Measurements from ENCODE around the gene VPS13A. TPM values are rescaled to one million over a fixed set of nuclear protein-coding genes. Genes with fewer than 3 reads are reported as not detected.

VPS13A gene
- total and polyA plus RNA-seq, 2 of the 13 experiments (the other 11 are each of a cell fraction or from before 2014, with no cell fraction given): 20.4 to 20.7 TPM

DNA sequence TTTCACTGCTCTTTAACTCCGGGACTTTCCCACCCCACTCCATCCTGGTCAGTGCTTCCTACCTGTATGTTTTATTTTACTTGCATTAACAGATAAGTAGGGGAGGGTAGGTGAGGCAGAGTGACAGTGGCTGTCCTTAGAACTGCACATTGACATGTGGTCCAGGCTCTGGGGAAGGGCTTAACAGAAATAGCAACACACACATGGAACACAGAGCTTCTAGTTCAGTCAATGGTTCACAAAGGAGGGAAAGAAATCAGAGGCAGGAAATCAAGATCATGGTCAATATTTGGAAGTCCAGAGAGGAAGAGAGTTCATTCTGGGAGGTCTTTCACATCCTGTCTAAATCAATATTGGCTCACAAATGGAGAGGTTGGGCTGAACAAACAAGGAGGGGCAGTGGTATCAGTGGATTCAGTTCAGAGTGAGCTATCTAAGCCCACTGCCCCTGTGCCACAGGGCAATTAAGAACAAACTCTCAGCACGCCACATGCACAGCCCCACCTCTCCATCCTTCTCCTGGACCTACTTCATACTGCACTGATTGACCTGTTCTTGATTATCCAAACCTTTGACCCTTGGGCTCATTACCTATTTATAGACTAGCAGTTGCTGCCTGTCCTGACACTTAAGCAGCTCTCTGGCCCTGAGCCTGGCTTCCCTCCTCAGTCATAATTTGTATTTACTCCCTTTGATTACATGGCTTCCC lies 6.2 kb upstream of the VPS13A start (continued):
- TF ChIP-seq, protein P1, sequence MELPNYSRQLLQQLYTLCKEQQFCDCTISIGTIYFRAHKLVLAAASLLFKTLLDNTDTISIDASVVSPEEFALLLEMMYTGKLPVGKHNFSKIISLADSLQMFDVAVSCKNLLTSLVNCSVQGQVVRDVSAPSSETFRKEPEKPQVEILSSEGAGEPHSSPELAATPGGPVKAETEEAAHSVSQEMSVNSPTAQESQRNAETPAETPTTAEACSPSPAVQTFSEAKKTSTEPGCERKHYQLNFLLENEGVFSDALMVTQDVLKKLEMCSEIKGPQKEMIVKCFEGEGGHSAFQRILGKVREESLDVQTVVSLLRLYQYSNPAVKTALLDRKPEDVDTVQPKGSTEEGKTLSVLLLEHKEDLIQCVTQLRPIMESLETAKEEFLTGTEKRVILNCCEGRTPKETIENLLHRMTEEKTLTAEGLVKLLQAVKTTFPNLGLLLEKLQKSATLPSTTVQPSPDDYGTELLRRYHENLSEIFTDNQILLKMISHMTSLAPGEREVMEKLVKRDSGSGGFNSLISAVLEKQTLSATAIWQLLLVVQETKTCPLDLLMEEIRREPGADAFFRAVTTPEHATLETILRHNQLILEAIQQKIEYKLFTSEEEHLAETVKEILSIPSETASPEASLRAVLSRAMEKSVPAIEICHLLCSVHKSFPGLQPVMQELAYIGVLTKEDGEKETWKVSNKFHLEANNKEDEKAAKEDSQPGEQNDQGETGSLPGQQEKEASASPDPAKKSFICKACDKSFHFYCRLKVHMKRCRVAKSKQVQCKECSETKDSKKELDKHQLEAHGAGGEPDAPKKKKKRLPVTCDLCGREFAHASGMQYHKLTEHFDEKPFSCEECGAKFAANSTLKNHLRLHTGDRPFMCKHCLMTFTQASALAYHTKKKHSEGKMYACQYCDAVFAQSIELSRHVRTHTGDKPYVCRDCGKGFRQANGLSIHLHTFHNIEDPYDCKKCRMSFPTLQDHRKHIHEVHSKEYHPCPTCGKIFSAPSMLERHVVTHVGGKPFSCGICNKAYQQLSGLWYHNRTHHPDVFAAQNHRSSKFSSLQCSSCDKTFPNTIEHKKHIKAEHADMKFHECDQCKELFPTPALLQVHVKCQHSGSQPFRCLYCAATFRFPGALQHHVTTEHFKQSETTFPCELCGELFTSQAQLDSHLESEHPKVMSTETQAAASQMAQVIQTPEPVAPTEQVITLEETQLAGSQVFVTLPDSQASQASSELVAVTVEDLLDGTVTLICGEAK (IDR thresholded peaks at IDR 0.05): no peak
- TF ChIP-seq, protein P1 (CRISPR knock-in tag; IDR thresholded peaks at IDR 0.05): no peak; the same call in 1 of the 2 replicates
- TF ChIP-seq, protein P2, sequence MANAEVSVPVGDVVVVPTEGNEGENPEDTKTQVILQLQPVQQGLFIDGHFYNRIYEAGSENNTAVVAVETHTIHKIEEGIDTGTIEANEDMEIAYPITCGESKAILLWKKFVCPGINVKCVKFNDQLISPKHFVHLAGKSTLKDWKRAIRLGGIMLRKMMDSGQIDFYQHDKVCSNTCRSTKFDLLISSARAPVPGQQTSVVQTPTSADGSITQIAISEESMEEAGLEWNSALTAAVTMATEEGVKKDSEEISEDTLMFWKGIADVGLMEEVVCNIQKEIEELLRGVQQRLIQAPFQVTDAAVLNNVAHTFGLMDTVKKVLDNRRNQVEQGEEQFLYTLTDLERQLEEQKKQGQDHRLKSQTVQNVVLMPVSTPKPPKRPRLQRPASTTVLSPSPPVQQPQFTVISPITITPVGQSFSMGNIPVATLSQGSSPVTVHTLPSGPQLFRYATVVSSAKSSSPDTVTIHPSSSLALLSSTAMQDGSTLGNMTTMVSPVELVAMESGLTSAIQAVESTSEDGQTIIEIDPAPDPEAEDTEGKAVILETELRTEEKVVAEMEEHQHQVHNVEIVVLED (CRISPR knock-in tag; IDR thresholded peaks at IDR 0.05; ENCODE audit: borderline replicate concordance): peak; percentile 15; the same call in 1 of the 2 replicates
- peak; percentile 61 for TF ChIP-seq ELF1 (CRISPR knock-in tag; IDR thresholded peaks at IDR 0.05)
- TF ChIP-seq FLYWCH1 (CRISPR knock-in tag; IDR thresholded peaks at IDR 0.05): no peak
- TF ChIP-seq IKZF4 (CRISPR knock-in tag; IDR thresholded peaks at IDR 0.05; ENCODE audit: borderline replicate concordance, low read depth, not compliant biosample characterization): no peak
- TF ChIP-seq SRY (CRISPR knock-in tag; IDR thresholded peaks at IDR 0.05): peak; percentile 60; the same call in 1 of the 2 replicates
- no peak for TF ChIP-seq ZNF660 (CRISPR knock-in tag; IDR thresholded peaks at IDR 0.05; ENCODE audit: borderline replicate concordance, low read depth)
- no peak for TF ChIP-seq MED8 (CRISPR knock-in tag; IDR thresholded peaks at IDR 0.05; ENCODE audit: insufficient replicate concordance)
- TF ChIP-seq MAZ (IDR thresholded peaks at IDR 0.05; ENCODE audit: borderline replicate concordance, low read depth, low read length): no peak
- no peak for TF ChIP-seq MAZ (CRISPR knock-in tag; IDR thresholded peaks at IDR 0.05; ENCODE audit: low read depth)
- TF ChIP-seq, protein P3, sequence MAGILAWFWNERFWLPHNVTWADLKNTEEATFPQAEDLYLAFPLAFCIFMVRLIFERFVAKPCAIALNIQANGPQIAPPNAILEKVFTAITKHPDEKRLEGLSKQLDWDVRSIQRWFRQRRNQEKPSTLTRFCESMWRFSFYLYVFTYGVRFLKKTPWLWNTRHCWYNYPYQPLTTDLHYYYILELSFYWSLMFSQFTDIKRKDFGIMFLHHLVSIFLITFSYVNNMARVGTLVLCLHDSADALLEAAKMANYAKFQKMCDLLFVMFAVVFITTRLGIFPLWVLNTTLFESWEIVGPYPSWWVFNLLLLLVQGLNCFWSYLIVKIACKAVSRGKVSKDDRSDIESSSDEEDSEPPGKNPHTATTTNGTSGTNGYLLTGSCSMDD (CRISPR knock-in tag; IDR thresholded peaks at IDR 0.05): no peak
- TF ChIP-seq TCF12 (IDR thresholded peaks at IDR 0.05): no peak
- peak; percentile 97 for TF ChIP-seq TCF12 (CRISPR knock-in tag; IDR thresholded peaks at IDR 0.05)
- peak; percentile 56; the same call in 1 of the 2 replicates for TF ChIP-seq TOE1 (CRISPR knock-in tag; IDR thresholded peaks at IDR 0.05)
- TF ChIP-seq, protein P4, sequence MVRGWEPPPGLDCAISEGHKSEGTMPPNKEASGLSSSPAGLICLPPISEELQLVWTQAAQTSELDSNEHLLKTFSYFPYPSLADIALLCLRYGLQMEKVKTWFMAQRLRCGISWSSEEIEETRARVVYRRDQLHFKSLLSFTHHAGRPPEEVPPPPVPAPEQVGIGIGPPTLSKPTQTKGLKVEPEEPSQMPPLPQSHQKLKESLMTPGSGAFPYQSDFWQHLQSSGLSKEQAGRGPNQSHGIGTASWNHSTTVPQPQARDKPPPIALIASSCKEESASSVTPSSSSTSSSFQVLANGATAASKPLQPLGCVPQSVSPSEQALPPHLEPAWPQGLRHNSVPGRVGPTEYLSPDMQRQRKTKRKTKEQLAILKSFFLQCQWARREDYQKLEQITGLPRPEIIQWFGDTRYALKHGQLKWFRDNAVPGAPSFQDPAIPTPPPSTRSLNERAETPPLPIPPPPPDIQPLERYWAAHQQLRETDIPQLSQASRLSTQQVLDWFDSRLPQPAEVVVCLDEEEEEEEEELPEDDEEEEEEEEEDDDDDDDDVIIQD (CRISPR knock-in tag; IDR thresholded peaks at IDR 0.05; ENCODE audit: low read depth): peak; percentile 71

Measured in HepG2 (cell line).